ENCODE data around the gene DNM3. TPM values are rescaled to one million over a fixed set of nuclear protein-coding genes. Genes with fewer than 3 reads are reported as not detected.
"Not testable (repeated sequence)": the region's sequence is repeated elsewhere in the genome, so short reads cannot be mapped to it uniquely, and the experiment has no call there.

DNM3 gene
- total RNA-seq, 1 donor from 2014 or later, result 2.1 TPM

- no peak overlapping the region for H3K4me3 Mint-ChIP-seq
- intact Hi-C loops (cut with micrococcal nuclease), result loop anchor here (1.0 to 2.0 kb wide), 5 partner anchors 15 to 628 kb away; partner anchors contain the start of gene PIGC
- TF ChIP-seq CTCF (IDR thresholded peaks at IDR 0.05), result no peak
- peaks cover 13% of the 10 kb centered on the region for H3K4me1 Mint-ChIP-seq
- H3K9me3 Mint-ChIP-seq, result no peaks in the 10 kb centered on the region
- CTCF ChIA-PET, result interaction anchor here (0.6 to 6.1 kb wide), 10 partner anchors 10 to 628 kb away, joined by 3 to 50 read pairs (median 4); partner anchors contain the start of gene PIGC
- ATAC-seq (ENCODE audit: low read depth) (peak; percentile 67), DNase-seq (no peak)
- H3K27me3 Mint-ChIP-seq, result no peaks in the 10 kb centered on the region
- H3K36me3 Mint-ChIP-seq (ENCODE audit: low read depth), result peaks cover 8% of the 10 kb centered on the region
- no peak overlapping the region for H3K27ac Mint-ChIP-seq
- POLR2A ChIA-PET, result no interaction called here
Measured at GRCh38 chr1:172429331-172430127, 588.2 kb downstream of the DNM3 start.

GRCh38 chr1:172430128-172430454 is 588.8 kb downstream of the DNM3 start:
- H3K4me3 Mint-ChIP-seq, result no peak overlapping the region
- no peaks in the 10 kb centered on the region for H3K9me3 Mint-ChIP-seq
- POLR2A ChIA-PET, result no interaction called here

GRCh38 chr1:172431204-172431603 is 589.9 kb downstream of the DNM3 start:
- Mint-ChIP-seq H3K27ac (no peak overlapping the region), H3K4me1 (peaks cover 13% of the 10 kb centered on the region), H3K9me3 (no peaks in the 10 kb centered on the region), H3K4me3 (no peak overlapping the region), H3K36me3 (ENCODE audit: low read depth) (peaks cover 8% of the 10 kb centered on the region), H3K27me3 (no peaks in the 10 kb centered on the region)
- ChIA-PET CTCF (interaction anchor here (6.1 kb wide), 1 partner anchor 428 kb away, joined by 50 read pairs; no protein-coding TSS in a partner anchor), POLR2A (interaction anchor here (0.6 kb wide), 1 partner anchor 323 kb away, joined by 3 read pairs; no protein-coding TSS in a partner anchor)
- TF ChIP-seq CTCF (IDR thresholded peaks at IDR 0.05), result no peak
- DNase-seq (no peak), ATAC-seq (ENCODE audit: low read depth) (no peak)
- intact Hi-C loops (cut with micrococcal nuclease), result no loop called here

More at GRCh38 chr1:172430128-172430454, 588.8 kb downstream of the DNM3 start:
- Mint-ChIP-seq H3K27ac (no peak overlapping the region), H3K36me3 (ENCODE audit: low read depth) (peaks cover 8% of the 10 kb centered on the region), H3K27me3 (no peaks in the 10 kb centered on the region), H3K4me1 (peaks cover 13% of the 10 kb centered on the region)
- CTCF ChIA-PET, result interaction anchor here (0.6 to 6.1 kb wide), 9 partner anchors 9 to 629 kb away, joined by 3 to 50 read pairs (median 4); partner anchors contain the start of gene PIGC
- no peak for DNase-seq
- TF ChIP-seq CTCF (IDR thresholded peaks at IDR 0.05), result no peak
- intact Hi-C loops (cut with micrococcal nuclease), result no loop called here
- no peak for ATAC-seq (ENCODE audit: low read depth)

GRCh38 chr1:172431721-172432192 is 590.5 kb downstream of the DNM3 start:
- ChIA-PET POLR2A (no interaction called here), CTCF (interaction anchor here (1.2 to 6.1 kb wide), 2 partner anchors 341 to 428 kb away, joined by 3 to 50 read pairs; no protein-coding TSS in a partner anchor)
- H3K4me3 Mint-ChIP-seq, result no peak overlapping the region
- H3K4me1 Mint-ChIP-seq, result peaks cover 13% of the 10 kb centered on the region
- no peak for TF ChIP-seq CTCF (IDR thresholded peaks at IDR 0.05)
- intact Hi-C loops (cut with micrococcal nuclease), result no loop called here
- H3K27ac Mint-ChIP-seq, result no peak overlapping the region
- H3K9me3 Mint-ChIP-seq, result no peaks in the 10 kb centered on the region
- no peak for ATAC-seq (ENCODE audit: low read depth)
- no peak for DNase-seq
- no peaks in the 10 kb centered on the region for H3K27me3 Mint-ChIP-seq
- H3K36me3 Mint-ChIP-seq (ENCODE audit: low read depth), result peaks cover 8% of the 10 kb centered on the region

- intact Hi-C loops (cut with micrococcal nuclease); POLR2A ChIA-PET; H3K27me3 Mint-ChIP-seq; H3K4me3 Mint-ChIP-seq; DNase-seq; CTCF ChIA-PET; ATAC-seq (ENCODE audit: low read depth); H3K9me3 Mint-ChIP-seq; H3K27ac Mint-ChIP-seq: not testable (repeated sequence)
- Mint-ChIP-seq H3K36me3 (ENCODE audit: low read depth) (peaks cover 19% of the 10 kb centered on the region), H3K4me1 (peaks cover 21% of the 10 kb centered on the region)
Measured at GRCh38 chr1:172437183-172437582, 595.9 kb downstream of the DNM3 start.
